ENCODE measurements around the gene NDUFS7. TPM values are rescaled to one million over a fixed set of nuclear protein-coding genes. Genes with fewer than 3 reads are reported as not detected.

The NDUFS7 gene
- total RNA-seq, 4 donors from 2014 or later = 124 to 191 (median 165) TPM

- no peaks in the 10 kb centered on the region for H3K27me3 ChIP-seq
- H3K27ac ChIP-seq = peak overlapping the region; percentile 20 to 70 (median 60)
- DNase-seq = no peak
- H3K4me3 ChIP-seq = peak overlapping the region in 2 of 4 donors; percentile 27 to 56
- no peak for TF ChIP-seq CTCF (IDR thresholded peaks at IDR 0.05)
- TF ChIP-seq POLR2A (IDR thresholded peaks at IDR 0.05) = no peak
- H3K9me3 ChIP-seq = no peaks in the 10 kb centered on the region
- peaks cover 19 to 37% (median 20%) of the 10 kb centered on the region in 3 donors for H3K4me1 ChIP-seq
- H3K36me3 ChIP-seq = peaks cover 5 to 88% (median 9%) of the 10 kb centered on the region in 3 donors
- 69 to 75% methylated on average over 29 to 30 of the region's 30 CpGs for WGBS, 2 donors
- intact Hi-C loops (cut with DNase I) = no loop called here
Observed at GRCh38 chr19:1361601-1362386, 21.9 kb upstream of the NDUFS7 start.

- intact Hi-C loops (cut with DNase I) = no loop called here
- H3K27me3 ChIP-seq = no peaks in the 10 kb centered on the region
- H3K27ac ChIP-seq = no peak overlapping the region
- TF ChIP-seq POLR2A (IDR thresholded peaks at IDR 0.05) (no peak), CTCF (IDR thresholded peaks at IDR 0.05) (no peak)
- no peak overlapping the region for H3K4me3 ChIP-seq
- H3K9me3 ChIP-seq = no peaks in the 10 kb centered on the region
- DNase-seq = no peak
- peaks cover 5 to 92% (median 12%) of the 10 kb centered on the region in 3 donors for H3K36me3 ChIP-seq
- peaks cover 19 to 34% (median 20%) of the 10 kb centered on the region in 3 donors for H3K4me1 ChIP-seq
- 88 to 90% methylated on average over 40 to 42 of the region's 42 CpGs for WGBS, 2 donors
Observed at GRCh38 chr19:1362387-1363257, 21.1 kb upstream of the NDUFS7 start.

GRCh38 chr19:1363599-1363998, 20.1 kb upstream of the NDUFS7 start:
- H3K27ac ChIP-seq = peak overlapping the region in 1 of 4 donors; percentile 19
- intact Hi-C loops (cut with DNase I) = no loop called here
- TF ChIP-seq POLR2A (IDR thresholded peaks at IDR 0.05) (no peak), CTCF (IDR thresholded peaks at IDR 0.05) (no peak)

GRCh38 chr19:1364070-1364704, 19.5 kb upstream of the NDUFS7 start:
- Histone ChIP-seq H3K4me3 (no peak overlapping the region), H3K4me1 (peaks cover 19 to 34% (median 20%) of the 10 kb centered on the region in 3 donors), H3K27ac (no peak overlapping the region), H3K36me3 (peaks cover 7 to 92% (median 17%) of the 10 kb centered on the region in 3 donors), H3K9me3 (no peaks in the 10 kb centered on the region), H3K27me3 (no peaks in the 10 kb centered on the region)
- 69 to 85% methylated on average over 13 to 15 of the region's 15 CpGs for WGBS, 2 donors
- intact Hi-C loops (cut with DNase I) = no loop called here
- TF ChIP-seq CTCF (IDR thresholded peaks at IDR 0.05) (peak in 1 of 6 experiments; percentile 24), POLR2A (IDR thresholded peaks at IDR 0.05) (no peak)
- DNase-seq = no peak

More at GRCh38 chr19:1363599-1363998, 20.1 kb upstream of the NDUFS7 start:
- Histone ChIP-seq H3K27me3 (no peaks in the 10 kb centered on the region), H3K9me3 (no peaks in the 10 kb centered on the region), H3K4me1 (peaks cover 19 to 34% (median 20%) of the 10 kb centered on the region in 3 donors), H3K36me3 (peaks cover 5 to 92% (median 17%) of the 10 kb centered on the region in 3 donors), H3K4me3 (no peak overlapping the region)
- WGBS, 2 donors = 74 to 75% methylated on average over 10 of the region's 10 CpGs
- no peak for DNase-seq

Data from esophagus squamous epithelium (tissue), 5 donors.